Peyer's patch (tissue), 4 donors: ENCODE measurements around the gene MARK4. TPM values are rescaled to one million over a fixed set of nuclear protein-coding genes. Genes with fewer than 3 reads are reported as not detected.

Experiments used
- DNase-seq, 3 donors: peaks; one replicate each; pipeline ENCODE4 v3.0.0-alpha.2; 2017 to 2019
- H3K27ac ChIP-seq, 4 donors: fragments of 200-600 bp; sonication (generic); one replicate each; pipeline ENCODE4 v1.5.1; 2016 to 2019
- H3K27me3 ChIP-seq, 2 donors: fragments of 200-600 bp; sonication (generic); one replicate each; pipeline ENCODE4 v1.5.1; 2019
- H3K36me3 ChIP-seq, 3 donors: fragments of 200-600 bp; sonication (generic); one replicate each; pipeline ENCODE4 v1.5.1; 2016 to 2019
- H3K4me1 ChIP-seq, 4 donors: fragments of 200-600 bp; sonication (generic); one replicate each; pipeline ENCODE4 v1.5.1; 2016 to 2019
- H3K4me3 ChIP-seq, 4 donors: fragments of 200-600 bp; sonication (generic); 1 replicate in 3 of 4; 2 replicates in 1 of 4; pipeline ENCODE4 v1.5.1; 2016 to 2019; ENCODE audit warnings: mild to moderate bottlenecking in 1 of 4
- H3K9me3 ChIP-seq, 4 donors: fragments of 200-600 bp; sonication (generic); one replicate each; pipeline ENCODE4 v1.5.1; 2016 to 2019; ENCODE audit warnings: mild to moderate bottlenecking in 1 of 4
- CTCF ChIP-seq, 6 experiments: fragments of 450-650 bp in 4 of 6; fragments of 200-600 bp in 2 of 6; sonication (generic) in 1 of 6; IDR thresholded peaks; one replicate each; pipeline ENCODE4 v1.5.1; 2017 to 2019; ENCODE audit warnings: antibody characterized with exemption in 6 of 6, mild to moderate bottlenecking in 3 of 6, moderate library complexity in 1 of 6
- POLR2A ChIP-seq, 2 donors: fragments of 450-650 bp; IDR thresholded peaks; one replicate each; pipeline ENCODE4 v1.5.1; 2017; ENCODE audit warnings: antibody characterized with exemption in 2 of 2, mild to moderate bottlenecking in 2 of 2, moderate library complexity in 2 of 2
- total RNA-seq, 4 donors: library from RNA; depleted of rRNA; stranded (reverse); fragments of >200 nt; gene quantifications; one replicate each; pipeline ENCODE4 v1.1.0, GENCODE V29; 2016

The MARK4 gene
- total RNA-seq, 4 donors from 2014 or later = 8.1 to 63.5 (median 23.4) TPM

- Histone ChIP-seq H3K36me3 (peaks cover 0 to 10% (median 0%) of the 10 kb centered on the region in 3 donors), H3K4me3 (no peak overlapping the region), H3K27ac (no peak overlapping the region), H3K9me3 (no peaks in the 10 kb centered on the region), H3K4me1 (no peaks in the 10 kb centered on the region), H3K27me3 (no peaks in the 10 kb centered on the region)
- DNase-seq = no peak
- TF ChIP-seq POLR2A (IDR thresholded peaks at IDR 0.05) (no peak), CTCF (IDR thresholded peaks at IDR 0.05) (no peak)
Observed at GRCh38 chr19:45290381-45290931, 39.4 kb downstream of the MARK4 start.

GRCh38 chr19:45291834-45292233 is 40.8 kb downstream of the MARK4 start:
- Histone ChIP-seq H3K36me3 (peaks cover 0 to 10% (median 0%) of the 10 kb centered on the region in 3 donors), H3K27me3 (no peaks in the 10 kb centered on the region), H3K27ac (no peak overlapping the region), H3K9me3 (no peaks in the 10 kb centered on the region), H3K4me3 (no peak overlapping the region), H3K4me1 (no peaks in the 10 kb centered on the region)
- TF ChIP-seq CTCF (IDR thresholded peaks at IDR 0.05) (no peak), POLR2A (IDR thresholded peaks at IDR 0.05) (no peak)
- DNase-seq = no peak

GRCh38 chr19:45293682-45294081 is 42.6 kb downstream of the MARK4 start:
- TF ChIP-seq POLR2A (IDR thresholded peaks at IDR 0.05) = no peak
- no peak for TF ChIP-seq CTCF (IDR thresholded peaks at IDR 0.05)
- Histone ChIP-seq H3K4me3 (no peak overlapping the region), H3K27me3 (no peaks in the 10 kb centered on the region), H3K27ac (no peak overlapping the region), H3K9me3 (no peaks in the 10 kb centered on the region), H3K36me3 (peaks cover 0 to 4% (median 0%) of the 10 kb centered on the region in 3 donors), H3K4me1 (no peaks in the 10 kb centered on the region)
- DNase-seq = no peak

- DNase-seq = no peak
- Histone ChIP-seq H3K27me3 (no peaks in the 10 kb centered on the region), H3K27ac (no peak overlapping the region), H3K9me3 (no peaks in the 10 kb centered on the region), H3K4me3 (no peak overlapping the region), H3K4me1 (no peaks in the 10 kb centered on the region), H3K36me3 (peaks cover 0 to 4% (median 0%) of the 10 kb centered on the region in 3 donors)
- TF ChIP-seq POLR2A (IDR thresholded peaks at IDR 0.05) (no peak), CTCF (IDR thresholded peaks at IDR 0.05) (no peak)
Observed at GRCh38 chr19:45294291-45295029, 43.4 kb downstream of the MARK4 start.

GRCh38 chr19:45295873-45296272 is 44.8 kb downstream of the MARK4 start:
- no peaks in the 10 kb centered on the region for H3K27me3 ChIP-seq
- no peak overlapping the region for H3K4me3 ChIP-seq
- no peak overlapping the region for H3K27ac ChIP-seq
- H3K9me3 ChIP-seq = no peaks in the 10 kb centered on the region
- H3K4me1 ChIP-seq = no peaks in the 10 kb centered on the region
- H3K36me3 ChIP-seq = peaks cover 0 to 4% (median 0%) of the 10 kb centered on the region in 3 donors
- TF ChIP-seq CTCF (IDR thresholded peaks at IDR 0.05) = no peak
- TF ChIP-seq POLR2A (IDR thresholded peaks at IDR 0.05) = no peak
- DNase-seq = no peak
